Measurements from ENCODE around the gene PPM1F.

- TF ChIP-seq POLR2A (IDR thresholded peaks at IDR 0.05) (no peak), CTCF (IDR thresholded peaks at IDR 0.05) (no peak)
Observed at GRCh38 chr22:21945453-21946261, 7.0 kb downstream of the PPM1F start.

All from lower leg skin (tissue), 3 donors.